GM18517 (cell line): ENCODE data around the gene WNT3.
"Not testable (repeated sequence)": the region's sequence is repeated elsewhere in the genome, so short reads cannot be mapped to it uniquely, and the experiment has no call there.

Experiments
- ATAC-seq: cut with Tn5 transposase; IDR thresholded peaks from one replicate; pipeline ENCODE4 v1.9.1; 2021; ENCODE audit warnings: mild to moderate bottlenecking, moderate library complexity; ENCODE audit not compliant: unreplicated experiment

WNT3 gene, protein sequence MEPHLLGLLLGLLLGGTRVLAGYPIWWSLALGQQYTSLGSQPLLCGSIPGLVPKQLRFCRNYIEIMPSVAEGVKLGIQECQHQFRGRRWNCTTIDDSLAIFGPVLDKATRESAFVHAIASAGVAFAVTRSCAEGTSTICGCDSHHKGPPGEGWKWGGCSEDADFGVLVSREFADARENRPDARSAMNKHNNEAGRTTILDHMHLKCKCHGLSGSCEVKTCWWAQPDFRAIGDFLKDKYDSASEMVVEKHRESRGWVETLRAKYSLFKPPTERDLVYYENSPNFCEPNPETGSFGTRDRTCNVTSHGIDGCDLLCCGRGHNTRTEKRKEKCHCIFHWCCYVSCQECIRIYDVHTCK

GRCh38 chr17:46818316-46818928 lies at the start of gene WNT3:
TSS of gene WNT3 (minus strand) at chr17:46818692. CDS start at chr17:46818597, 95 bp downstream.
- no peak for ATAC-seq

DNA sequence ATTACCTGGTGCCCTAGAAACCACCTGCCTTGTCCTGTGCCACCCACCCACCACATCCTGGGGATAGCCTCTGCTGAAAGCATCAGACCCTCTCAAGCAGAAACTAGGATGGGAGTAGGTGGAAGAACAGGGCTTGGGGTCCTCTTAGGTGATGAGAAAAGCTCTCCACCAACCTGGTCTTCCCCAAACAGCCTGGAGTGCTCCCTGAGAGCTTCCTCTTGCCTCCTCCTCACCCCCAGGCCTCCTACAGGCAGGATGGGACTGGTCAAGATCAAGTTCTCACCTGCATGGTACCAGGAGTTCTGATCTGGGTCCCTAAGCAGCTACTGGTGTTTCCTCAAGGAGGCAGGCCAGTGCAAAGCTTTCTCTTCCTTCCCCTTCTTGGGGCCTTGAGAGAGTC lies 48.3 kb upstream of the WNT3 start:
- ATAC-seq = no peak

GRCh38 chr17:46866325-46866724 lies 47.8 kb upstream of the WNT3 start:
- no peak for ATAC-seq

DNA sequence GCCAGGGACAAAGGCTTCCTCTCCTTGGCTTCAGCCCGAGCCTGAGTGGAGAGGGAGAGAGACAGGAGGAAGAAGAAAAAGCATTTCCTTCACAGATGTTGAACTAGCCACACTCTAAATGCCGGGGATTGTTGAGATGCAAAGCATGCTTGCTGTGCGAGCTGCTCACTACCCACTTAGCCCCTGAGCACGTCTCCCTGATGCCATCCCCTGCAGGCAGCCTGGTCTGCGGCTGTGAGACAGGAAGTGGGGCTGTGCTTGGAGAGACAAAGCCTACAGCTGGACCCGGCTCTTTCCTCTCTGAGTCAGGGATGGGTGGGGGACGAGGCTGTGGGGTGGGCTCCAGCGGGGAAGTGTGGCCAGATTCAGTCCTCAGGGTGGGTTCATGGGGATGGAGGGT lies 46.6 kb upstream of the WNT3 start:
- ATAC-seq = no peak

DNA sequence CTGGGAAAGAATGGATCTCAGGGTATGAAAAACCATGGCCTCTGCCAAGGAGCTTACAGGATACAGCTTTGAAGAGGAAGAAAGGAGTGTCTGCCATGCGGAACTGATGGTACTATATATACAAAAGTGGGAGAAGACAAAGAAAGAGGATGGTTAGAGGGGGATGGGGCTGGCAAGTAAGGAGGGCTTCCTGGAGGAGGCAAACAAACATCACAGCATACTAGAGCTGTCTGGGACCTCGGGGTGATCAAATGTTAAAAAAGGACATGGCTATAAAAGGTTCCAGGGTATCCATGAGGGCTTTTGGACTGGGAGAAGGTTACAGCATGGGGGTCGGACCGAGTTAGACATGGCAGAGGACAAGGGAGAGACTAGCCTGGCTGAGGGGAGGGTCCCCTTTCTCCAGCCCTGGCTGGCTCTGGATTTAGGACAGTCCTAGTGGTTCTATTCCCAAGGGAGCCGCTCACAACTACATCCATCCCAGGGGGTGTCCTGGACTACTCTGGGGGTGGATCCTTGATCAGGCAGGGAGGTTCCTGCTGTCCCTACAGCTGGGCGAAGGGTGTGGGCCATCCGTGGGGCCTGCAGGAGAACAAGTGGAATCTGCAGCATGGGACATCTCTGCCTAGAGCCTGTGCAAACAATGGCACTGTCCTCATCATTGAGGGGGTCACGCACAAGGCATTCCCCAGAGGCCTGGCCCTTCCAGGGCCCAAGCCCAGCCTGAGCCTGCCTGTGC lies 45.1 kb upstream of the WNT3 start:
- ATAC-seq = no peak

GRCh38 chr17:46862949-46863348 lies 44.5 kb upstream of the WNT3 start:
- ATAC-seq = no peak

GRCh38 chr17:46859996-46860395 lies 41.5 kb upstream of the WNT3 start:
- ATAC-seq = no peak

DNA sequence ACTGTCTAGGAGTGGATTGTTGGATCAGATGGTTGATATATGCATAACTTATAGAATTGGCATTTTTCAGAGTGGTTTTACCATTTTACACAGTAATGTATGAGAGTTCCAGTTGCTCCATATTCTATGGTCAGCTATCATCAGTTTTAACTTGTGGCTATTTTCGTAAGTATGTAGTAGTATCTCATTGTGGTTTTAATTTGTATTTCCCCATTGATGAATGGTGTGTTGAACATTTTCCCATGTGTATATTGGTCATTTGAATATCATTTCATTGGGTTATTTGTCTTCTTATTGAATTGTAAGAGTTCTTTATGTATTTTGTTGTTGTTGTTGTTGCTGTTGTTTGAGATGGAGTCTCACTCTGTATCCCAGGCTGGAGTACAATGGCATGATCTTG lies 39.1 kb upstream of the WNT3 start:
- no peak for ATAC-seq

DNA sequence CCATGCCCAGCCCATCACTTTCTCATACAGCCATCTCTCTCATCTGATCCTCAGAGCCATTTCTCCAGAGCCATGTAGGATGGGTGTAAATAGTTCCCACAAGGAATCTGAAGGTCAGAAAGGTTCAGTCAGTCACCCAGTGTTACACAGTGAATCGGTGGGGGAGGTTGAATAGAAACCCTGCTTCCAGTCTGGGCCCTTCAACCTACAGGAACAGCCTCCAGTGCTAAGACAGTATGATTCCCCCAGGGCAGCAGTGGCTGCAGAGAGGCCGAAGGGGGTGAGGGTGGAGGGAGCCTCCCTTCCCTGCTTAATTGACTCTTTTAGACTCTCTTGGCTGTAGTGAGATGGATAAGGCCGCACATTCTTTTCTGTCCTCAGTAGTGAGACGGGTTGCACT lies 36.5 kb upstream of the WNT3 start:
- ATAC-seq = no peak

DNA sequence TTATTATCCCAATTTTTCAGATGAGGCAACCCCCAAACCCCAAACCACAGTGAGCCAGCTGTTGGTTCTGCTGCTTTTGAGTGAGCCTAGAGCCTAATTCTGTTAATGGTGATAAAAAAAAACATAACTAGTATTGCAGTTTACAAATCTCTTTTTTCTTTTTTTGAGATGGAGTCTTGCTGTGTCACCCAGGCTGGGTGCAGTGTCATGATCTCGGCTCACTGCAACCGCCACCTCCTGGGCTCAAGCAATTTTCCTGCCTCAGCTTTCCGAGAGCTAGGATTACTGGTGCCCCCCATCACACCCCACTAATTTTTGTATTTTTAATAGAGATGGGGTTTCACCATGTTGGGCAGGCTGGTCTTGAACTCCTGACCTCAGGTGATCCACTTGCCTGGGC lies 36.0 kb upstream of the WNT3 start:
- no peak for ATAC-seq

- no peak for ATAC-seq
Measured at GRCh38 chr17:46853896-46854444, 35.5 kb upstream of the WNT3 start.

DNA sequence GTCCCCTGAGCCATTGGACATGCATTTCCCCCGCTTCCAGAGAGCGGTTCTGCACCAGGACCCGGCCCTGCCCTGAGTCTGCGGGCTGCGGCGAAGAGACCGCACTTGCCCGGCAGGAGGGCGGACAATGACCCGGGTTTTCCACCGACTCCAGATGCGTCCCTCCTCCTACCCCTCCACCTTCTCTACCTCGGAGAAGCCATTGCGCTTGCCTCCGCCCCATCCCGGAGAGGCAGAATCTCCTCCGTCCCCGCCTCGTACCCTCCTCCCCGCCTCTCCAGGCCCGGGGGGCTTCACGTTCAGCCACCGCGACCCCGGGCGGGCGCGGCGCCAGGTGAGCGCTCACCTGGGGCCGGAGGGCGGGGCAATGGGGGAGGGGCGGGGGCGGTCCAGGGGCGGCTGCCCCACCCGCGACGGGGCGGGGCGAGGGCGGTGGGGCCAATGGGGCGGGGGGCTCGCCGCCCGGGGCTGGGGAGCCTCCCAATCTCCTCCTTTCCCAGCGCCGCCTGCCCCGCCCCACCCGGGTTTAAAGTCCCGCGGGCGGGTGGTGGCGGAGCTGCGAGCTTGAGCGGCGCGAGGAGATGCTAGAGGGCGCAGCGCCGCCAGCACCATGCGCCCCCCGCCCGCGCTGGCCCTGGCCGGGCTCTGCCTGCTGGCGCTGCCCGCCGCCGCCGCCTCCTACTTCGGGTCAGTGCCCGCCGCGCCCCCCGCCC lies 32.7 kb upstream of the WNT3 start, which contains the start of gene WNT9B:
WNT9B (plus strand) TSS at position 555 of the 713 bp plus-strand sequence; CDS start at position 611, 56 bp downstream.
- no peak for ATAC-seq

GRCh38 chr17:46850688-46851028 lies 32.2 kb upstream of the WNT3 start:
- ATAC-seq = no peak

- no peak for ATAC-seq
Measured at GRCh38 chr17:46848534-46848933, 30.0 kb upstream of the WNT3 start.

GRCh38 chr17:46847204-46848191 lies 29.0 kb upstream of the WNT3 start:
- no peak for ATAC-seq

DNA sequence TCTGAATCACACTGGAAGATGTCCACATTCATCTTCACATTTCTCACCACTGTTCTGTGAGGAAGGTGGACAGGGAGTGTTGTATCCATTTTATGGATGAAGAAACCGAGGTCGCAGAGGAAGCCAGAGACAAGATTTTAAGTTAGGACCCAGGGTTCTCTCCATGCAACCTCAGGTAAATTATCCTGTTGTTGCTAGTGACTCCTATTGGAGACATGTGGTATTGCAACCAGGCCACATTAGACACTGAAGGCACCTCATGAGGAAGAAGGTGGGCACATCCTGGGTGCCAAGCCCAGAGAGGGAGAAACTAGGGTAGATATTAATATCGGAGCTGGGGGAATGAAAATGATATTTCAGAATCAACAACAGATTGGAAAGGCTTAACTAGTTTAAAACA lies 24.3 kb upstream of the WNT3 start:
- ATAC-seq = no peak

- ATAC-seq = no peak
Measured at GRCh38 chr17:46841561-46842379, 23.3 kb upstream of the WNT3 start.

DNA sequence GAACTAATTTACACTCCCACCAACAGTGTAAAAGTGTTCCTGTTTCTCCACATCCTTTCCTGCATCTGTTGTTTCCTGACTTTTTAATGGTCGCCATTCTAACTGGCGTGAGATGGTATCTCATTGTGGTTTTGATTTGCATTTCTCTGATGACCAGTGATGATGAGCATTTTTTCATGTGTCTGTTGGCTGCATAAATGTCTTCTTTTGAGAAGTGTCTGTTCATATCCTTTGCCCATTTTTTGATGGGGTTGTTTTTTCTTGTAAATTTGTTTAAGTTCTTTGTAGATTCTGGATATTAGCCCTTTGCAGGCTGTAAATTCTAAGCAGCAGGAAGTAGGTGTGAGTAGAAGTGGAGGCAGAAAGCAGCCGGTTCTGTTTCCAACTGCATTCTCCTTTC lies 22.1 kb upstream of the WNT3 start:
- not testable (repeated sequence) for ATAC-seq

DNA sequence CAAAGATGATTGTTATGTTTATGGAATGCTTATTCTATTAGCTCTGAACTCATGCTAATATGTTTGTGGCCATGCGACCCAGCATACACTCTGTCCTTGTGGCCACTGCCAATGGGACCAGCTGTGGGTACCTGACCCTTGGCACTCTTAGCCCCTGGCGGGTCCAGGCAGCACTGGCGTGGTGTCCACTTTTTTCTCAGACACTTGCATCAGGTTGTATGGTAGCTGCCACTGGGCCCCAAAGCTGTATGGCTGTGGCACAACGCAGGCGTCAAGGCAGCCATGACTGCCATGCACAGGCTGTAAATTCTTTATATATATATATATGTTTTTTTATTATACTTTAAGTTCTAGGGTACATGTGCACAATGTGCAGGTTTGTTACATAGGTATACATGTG lies 20.7 kb upstream of the WNT3 start:
- no peak for ATAC-seq
